ENCODE data around the gene EDN3. TPM values are rescaled to one million over a fixed set of nuclear protein-coding genes. Genes with fewer than 3 reads are reported as not detected.

EDN3 gene, protein sequence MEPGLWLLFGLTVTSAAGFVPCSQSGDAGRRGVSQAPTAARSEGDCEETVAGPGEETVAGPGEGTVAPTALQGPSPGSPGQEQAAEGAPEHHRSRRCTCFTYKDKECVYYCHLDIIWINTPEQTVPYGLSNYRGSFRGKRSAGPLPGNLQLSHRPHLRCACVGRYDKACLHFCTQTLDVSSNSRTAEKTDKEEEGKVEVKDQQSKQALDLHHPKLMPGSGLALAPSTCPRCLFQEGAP
- not detected for total RNA-seq

DNA sequence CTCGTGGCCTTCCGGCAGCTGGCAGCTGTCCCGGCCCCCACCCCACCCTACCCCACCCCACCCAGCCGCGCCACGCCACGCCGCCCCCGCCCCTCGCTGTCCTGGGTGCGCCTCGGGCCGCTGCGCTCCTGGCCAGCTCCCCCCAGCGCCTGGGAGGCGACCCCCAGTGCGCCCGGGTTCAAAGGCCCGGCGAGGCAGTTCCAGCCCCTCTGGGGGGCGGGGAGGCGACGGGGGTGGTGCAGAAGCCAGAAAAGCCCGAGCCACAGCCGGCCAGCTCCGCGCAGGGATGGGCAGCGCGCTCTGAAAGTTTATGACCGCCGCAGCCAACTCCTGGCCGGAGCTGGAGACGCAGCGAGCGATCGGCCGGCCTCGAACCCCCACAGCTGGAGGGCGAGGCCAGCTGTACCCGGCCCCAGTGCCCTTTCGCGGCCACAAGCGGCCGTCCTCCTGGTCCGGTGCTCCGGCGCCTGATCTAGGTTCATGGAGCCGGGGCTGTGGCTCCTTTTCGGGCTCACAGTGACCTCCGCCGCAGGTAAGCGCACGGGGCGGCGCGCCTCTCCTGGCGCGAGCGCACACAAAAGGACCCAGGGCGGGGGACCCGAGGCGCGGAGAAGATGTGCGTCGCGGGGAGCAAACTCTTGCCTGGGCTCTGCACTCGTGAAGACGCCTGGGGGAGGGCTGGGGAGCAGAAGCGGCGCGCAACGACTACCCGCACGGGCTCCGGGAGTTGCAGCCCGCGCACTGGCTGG, at the start of gene EDN3:
Gene EDN3, plus strand, starts transcription at position 279 of the 749 bp plus-strand sequence. Its CDS starts 202 bp downstream, at position 481.
- ChIA-PET POLR2A (no interaction called here), CTCF (no interaction called here)

DNA sequence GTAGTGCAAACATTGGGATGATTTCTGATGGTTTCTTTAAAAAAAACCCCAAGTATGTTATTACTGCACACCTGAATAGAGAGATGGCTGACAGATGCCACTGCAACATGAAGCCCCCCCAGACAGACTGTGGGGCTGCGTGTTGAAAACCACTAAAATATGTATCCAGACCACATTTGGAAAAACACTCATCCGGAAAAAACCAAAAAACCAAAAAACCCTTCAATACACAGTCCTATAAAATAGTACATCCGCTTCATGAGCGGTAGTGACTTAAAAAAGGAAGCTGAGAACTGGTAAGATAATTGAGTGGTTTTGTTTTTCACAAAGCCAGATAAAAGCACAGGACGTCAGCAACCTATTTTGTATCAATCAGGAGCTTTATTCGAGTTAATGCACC, 47.1 kb upstream of the EDN3 start:
- POLR2A ChIA-PET, result interaction anchor here (0.5 to 1.0 kb wide), 3 partner anchors 11 to 601 kb away, joined by 3 to 17 read pairs (median 6); no protein-coding TSS in a partner anchor
- CTCF ChIA-PET, result interaction anchor here (1.1 kb wide), 1 partner anchor 31 kb away, joined by 5 read pairs; no protein-coding TSS in a partner anchor

DNA sequence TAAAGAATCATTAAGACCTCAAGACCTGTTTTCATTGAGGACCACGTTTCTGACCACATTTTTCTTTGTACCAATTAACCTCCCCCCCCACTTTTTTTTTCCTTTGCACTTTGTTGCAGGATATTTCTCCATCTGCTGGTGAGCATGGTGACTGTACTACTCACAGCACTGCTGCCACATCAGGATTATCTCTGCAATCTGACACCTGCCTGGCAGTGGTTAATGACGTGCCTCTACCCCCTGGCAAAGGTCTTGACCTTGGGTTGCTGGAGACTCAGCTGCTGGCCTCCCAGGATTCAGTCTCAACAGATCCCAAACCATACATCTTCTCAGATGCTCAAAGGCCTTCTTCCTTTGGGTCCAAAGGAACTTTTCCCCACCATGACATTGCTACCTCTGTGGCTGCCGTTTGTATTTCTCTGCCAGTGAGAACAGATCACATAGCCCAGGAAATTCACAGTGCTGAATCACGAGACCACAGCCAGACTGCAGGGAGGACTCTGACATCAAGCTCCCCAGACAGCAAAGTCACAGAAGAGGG, 46.6 kb upstream of the EDN3 start:
- POLR2A ChIA-PET, result interaction anchor here (0.5 to 1.0 kb wide), 3 partner anchors 11 to 601 kb away, joined by 3 to 17 read pairs (median 6); no protein-coding TSS in a partner anchor
- CTCF ChIA-PET, result interaction anchor here (0.6 to 1.1 kb wide), 2 partner anchors 32 to 298 kb away, joined by 5 to 7 read pairs; no protein-coding TSS in a partner anchor

DNA sequence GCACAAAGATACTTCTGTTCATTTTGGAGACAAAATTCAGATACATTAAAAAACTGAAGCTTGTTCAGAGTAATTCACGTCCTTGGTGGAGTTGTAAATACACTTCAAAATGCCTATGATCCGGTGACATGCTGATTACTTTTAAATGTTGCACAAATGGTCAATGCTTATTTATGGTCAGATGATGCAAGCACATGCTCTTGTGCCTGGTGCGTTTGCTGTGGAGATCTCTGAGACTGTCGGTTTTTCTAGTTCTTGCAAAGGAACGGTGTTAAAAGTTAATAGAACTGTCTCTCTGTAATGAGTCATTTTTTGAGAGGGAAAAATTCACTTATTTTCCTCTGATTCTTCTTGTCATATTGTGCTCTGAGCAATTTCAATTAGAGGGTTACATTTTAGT, 45.2 kb upstream of the EDN3 start:
- ChIA-PET POLR2A (interaction anchor here (0.6 kb wide), 1 partner anchor 1650 kb away, joined by 4 read pairs; no protein-coding TSS in a partner anchor), CTCF (no interaction called here)

DNA sequence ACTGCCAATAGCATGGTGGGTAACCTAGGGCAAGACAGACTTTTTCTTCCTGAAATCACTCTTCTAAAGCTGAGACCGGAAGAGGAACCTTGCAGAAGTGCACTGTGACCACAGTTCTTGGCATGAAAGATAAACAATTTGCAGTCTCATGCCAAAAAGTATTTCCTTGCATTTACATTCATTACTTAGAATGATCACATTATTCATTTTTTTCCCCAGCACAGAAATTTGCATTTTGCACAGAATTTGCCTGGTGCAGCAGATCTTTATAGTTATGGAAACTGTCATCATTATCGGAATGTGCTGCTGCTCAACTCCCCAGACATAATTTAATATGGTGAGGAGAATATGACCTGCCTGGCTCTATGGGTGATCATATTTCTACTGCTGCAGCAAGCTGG, 42.2 kb upstream of the EDN3 start:
- ChIA-PET POLR2A (no interaction called here), CTCF (interaction anchor here (0.6 kb wide), 1 partner anchor 243 kb away, joined by 3 read pairs; no protein-coding TSS in a partner anchor)

DNA sequence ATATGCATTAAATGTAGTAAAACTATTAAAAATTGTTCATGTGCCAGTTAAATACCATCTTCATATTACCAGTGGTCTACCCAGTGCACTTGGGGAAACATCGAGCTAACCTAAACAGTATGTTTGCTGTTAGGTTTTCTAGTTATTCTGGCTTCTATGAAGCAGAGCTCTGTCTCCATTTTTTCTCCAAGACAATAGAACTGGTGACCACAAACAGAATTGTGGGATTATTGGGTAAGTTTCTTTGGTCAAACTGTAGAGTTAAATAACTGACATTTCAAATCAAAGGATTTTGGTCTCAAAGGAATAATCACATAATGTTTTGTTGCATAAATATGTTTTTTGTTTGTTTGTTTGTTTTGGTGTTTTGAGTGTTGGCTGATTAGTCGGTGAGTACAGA, 40.5 kb upstream of the EDN3 start:
- CTCF ChIA-PET, result no interaction called here
- POLR2A ChIA-PET, result no interaction called here

DNA sequence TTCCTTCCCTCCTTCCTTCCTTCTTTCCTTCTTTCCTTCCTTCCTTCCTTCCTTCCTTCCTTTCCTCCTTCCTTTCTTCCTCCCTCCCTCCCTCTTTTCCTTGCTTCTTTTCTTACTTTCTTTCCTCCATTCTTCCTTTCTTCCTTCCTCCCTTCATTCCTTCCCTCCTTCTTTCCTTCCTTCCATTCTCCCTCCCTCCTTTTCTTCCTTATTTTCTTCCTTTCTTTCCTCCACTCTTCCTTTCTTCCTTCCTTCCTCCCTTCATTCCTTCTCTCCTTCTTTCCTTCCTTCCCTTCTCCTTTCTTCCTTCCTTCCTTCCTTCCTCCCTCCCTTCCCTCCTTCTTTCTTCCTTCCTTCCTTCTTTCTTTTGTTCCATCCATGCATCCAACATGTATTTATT, 35.1 kb upstream of the EDN3 start:
- POLR2A ChIA-PET, result no interaction called here
- CTCF ChIA-PET, result no interaction called here

DNA sequence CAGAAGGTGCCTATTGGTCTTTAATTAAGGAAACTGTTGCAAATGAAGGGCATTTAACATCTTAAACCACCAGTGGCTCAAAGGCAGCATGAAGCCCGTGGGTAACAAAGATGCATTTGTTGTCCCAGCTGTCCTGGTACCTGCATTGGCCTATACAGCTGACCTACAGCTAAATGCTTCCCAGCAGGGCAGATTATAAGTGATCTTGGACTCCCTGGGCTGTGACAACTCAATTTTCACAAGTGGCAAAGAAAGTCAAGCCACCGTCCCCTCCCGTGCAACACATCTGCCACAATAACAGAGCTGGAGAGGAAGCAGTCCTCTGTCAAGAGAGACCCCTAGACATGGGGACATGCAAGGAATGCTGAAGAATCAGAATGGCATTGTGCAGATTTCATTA, 31.5 kb upstream of the EDN3 start:
- ChIA-PET CTCF (interaction anchor here (0.7 kb wide), 2 partner anchors 47 to 135 kb away, joined by 3 to 4 read pairs; no protein-coding TSS in a partner anchor), POLR2A (interaction anchor here (0.6 kb wide), 1 partner anchor 237 kb away, joined by 5 read pairs; the partner anchor contains the start of gene ATP5F1E)

DNA sequence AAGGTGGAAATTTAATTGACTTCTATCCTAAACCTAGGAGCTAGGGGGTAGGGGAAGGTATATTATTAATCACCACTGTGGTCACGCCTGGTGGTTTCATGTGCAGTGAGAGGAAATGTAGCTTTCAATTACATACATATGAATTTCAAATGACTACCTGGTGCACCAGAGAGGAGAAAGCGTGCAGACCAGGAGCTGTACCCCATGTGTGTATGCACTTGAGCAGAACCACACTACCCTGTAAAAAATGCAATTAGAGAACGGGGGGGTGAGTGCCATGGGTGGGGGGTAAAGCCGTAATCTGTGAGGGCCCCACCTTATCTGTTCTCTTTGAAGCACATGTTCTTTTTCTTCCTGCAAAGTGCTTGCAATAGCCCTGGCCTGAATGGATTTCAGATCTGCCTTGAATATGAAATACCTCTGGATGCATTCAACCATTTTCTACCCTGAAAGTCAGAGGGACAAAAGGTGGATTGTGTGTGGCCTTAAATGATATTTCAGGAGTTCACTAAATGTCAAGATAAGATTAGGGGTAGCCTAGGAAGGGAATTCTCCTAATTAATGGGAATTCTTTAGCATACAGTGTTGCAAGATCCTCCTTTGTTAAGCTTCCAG, 30.9 kb upstream of the EDN3 start:
- CTCF ChIA-PET, result interaction anchor here (0.7 to 1.2 kb wide), 3 partner anchors 21 to 135 kb away, joined by 3 to 4 read pairs (median 3); no protein-coding TSS in a partner anchor
- POLR2A ChIA-PET, result interaction anchor here (0.6 kb wide), 1 partner anchor 237 kb away, joined by 5 read pairs; the partner anchor contains the start of gene ATP5F1E

DNA sequence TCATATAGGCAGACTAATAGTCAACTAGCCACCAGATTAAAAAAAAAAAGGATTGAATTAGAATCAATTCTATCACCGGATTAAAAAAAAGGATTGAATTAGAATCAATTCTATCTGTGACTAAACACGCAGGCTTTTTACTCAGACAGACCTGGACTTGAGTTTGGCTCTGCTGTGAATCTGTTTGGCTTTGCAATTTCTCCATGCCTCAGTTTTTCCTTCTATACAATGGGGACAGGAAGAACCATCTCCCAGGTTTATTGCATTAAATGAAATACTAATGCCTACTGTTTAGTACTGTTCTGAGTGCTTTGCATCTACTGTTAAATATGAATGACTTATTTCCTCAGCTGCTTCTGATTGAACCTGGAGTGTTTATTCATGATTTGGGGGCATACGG, 30.0 kb upstream of the EDN3 start:
- CTCF ChIA-PET, result interaction anchor here (1.2 kb wide), 1 partner anchor 20 kb away, joined by 3 read pairs; no protein-coding TSS in a partner anchor
- POLR2A ChIA-PET, result interaction anchor here (0.6 kb wide), 1 partner anchor 106 kb away, joined by 4 read pairs; no protein-coding TSS in a partner anchor

DNA sequence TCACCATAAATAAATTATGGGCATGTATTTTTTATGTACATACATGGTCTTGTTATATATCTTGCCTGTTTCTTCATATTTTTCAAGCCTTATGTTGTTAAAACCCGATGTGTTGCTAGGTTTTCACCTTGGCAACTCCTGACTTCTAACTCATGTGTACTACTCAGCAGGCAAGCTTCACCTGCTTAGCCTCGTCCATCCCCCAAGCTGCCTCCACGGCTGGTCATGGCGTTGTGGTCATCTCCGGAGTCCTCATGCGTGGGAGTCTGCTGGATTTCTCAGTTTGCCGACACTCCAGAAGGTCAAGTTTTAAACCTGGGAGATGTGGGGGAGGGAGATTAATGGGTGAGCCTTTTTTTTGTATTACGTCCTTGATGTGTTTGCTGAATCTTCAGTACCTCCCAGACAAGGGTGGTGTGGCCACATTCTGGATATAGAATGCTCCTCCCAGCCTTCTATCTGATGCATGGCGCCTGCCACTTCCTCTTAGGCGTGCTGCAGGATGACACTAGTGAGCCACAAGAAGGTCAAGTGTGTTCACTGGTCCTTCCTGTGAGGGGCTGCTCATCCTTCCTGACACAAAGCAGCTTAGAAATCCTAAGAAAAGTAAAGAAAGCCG, 26.6 kb upstream of the EDN3 start:
- POLR2A ChIA-PET, result no interaction called here
- CTCF ChIA-PET, result interaction anchor here (1.0 kb wide), 1 partner anchor 130 kb away, joined by 3 read pairs; no protein-coding TSS in a partner anchor

DNA sequence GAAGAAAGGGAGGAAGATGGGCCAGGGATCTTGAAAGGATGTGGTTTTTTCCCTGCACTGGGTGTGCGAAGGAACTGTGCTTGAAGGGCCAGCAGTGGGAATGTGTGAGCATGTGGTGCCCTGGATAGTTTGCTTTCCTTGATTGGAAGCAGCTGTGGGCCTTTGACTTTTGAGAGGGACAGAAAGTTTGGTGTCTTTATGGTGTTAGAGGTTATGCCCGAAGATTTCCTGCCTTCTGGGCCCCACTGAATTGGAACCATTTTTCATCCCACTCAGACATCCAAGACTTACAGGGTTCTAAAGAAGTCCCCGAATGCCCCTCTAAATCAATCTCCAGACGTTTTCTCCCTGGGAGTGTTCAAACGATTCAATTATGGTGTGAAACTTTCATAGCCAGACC, 23.5 kb upstream of the EDN3 start:
- ChIA-PET CTCF (no interaction called here), POLR2A (no interaction called here)

DNA sequence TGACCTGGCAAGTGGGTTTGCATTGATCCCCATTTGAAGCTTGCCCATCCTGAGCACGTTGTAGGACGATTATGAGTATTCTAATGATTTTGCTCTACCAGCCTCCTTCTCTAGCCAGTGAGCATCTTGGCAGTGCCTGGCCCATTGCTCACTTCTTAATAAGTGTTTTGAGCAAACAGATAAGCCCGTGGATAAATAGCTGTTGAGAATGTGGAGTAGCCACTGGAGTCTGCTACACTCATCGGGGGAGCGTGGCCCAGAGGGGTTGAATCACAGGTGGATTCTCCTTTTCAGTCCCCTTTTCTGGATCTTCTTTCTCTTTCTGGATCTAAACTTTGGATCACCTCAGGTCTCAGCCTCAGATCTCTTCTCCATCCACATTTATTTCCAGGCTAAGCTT, 15.9 kb upstream of the EDN3 start:
- ChIA-PET CTCF (no interaction called here), POLR2A (no interaction called here)

DNA sequence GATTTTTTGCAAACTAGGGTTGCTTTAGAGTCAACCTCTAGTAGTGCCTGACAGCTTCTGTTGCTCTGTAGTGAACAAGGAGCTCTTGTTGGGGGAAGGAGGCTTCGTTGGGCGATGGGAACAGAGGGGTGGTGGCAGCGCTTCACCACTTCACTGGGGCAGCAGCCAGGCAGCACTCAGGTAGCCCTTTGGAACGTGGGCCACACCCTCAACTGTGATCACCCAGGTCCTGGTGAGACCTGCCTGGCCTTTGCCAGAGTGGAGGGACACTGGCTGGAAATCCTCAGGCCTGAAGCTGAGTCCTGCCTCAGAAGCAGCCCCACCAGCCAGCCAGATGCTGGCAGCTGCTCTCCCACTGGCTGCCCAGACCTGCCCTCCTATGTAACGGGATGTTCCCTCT, 10.4 kb upstream of the EDN3 start:
- POLR2A ChIA-PET, result no interaction called here
- CTCF ChIA-PET, result interaction anchor here (1.0 kb wide), 1 partner anchor 20 kb away, joined by 3 read pairs; no protein-coding TSS in a partner anchor

DNA sequence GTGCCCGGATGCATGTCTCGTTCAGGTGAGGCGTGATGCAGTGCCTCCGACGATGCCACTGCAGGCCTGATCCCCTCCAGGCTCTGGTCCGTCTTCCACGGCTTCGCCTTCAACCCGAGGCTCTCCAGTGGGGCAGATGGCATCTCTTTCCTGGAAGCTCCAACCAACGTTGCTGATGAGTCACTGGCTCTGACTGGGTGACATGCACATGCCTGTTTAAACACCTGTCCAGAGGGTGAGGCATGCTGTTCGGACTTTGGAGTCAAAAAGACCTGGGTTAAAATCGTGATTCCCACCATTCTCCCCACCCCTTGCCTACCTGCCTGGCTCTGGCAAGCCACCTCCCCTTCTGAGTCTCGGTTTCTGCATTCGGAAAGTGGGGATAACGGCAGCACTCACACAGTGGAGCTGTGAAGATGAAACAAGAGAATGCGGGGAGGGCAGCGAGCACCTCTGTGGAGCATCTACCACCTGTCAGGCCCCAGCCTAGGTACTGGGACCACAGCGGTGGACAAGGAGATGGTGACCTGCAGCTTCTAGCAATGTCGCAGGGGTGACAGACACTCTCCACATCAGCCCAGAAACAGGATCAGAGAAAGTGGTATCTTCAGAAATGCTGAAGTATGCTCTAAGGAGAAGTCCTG, 8.5 kb upstream of the EDN3 start:
- POLR2A ChIA-PET, result no interaction called here
- CTCF ChIA-PET, result no interaction called here

DNA sequence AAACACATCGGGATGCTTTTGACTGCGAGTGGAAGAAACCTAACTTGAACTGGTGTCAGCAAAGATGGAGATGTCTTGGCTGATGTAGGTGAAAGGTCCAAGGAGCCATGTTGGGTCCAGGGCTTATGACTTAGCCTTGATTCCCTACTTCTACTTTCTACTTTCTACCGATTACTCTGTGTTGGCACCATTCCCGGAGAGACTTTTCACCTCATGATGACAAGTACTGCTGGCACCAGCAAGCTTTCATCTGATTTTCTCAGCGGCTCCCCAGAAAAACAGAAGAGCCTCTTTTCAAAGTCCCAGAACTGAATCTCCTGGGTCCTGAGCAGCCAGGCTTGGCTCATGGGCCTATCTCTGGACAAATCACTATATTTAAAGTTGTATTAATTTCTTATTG, 4.9 kb upstream of the EDN3 start:
- POLR2A ChIA-PET, result no interaction called here
- CTCF ChIA-PET, result no interaction called here

DNA sequence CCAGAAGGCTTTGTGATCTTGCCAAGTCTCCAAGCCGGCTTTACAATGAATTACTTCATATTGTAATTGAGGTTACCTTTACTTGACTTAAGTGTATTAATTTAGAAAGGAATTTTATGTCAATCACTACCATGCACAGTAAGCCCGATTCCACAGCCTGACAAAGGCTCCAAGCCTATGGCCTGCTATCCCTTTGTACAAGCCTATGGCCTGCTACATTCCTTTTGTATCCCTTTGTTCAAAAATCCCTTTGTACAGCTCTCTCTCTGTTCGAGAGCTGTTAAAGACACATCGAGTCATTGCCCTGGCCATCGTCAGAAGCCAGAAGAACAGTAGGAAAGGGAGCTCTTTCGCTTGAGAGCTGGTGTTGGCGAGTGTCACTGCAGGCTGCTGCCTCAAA, 2.7 kb upstream of the EDN3 start:
- ChIA-PET POLR2A (no interaction called here), CTCF (no interaction called here)

DNA sequence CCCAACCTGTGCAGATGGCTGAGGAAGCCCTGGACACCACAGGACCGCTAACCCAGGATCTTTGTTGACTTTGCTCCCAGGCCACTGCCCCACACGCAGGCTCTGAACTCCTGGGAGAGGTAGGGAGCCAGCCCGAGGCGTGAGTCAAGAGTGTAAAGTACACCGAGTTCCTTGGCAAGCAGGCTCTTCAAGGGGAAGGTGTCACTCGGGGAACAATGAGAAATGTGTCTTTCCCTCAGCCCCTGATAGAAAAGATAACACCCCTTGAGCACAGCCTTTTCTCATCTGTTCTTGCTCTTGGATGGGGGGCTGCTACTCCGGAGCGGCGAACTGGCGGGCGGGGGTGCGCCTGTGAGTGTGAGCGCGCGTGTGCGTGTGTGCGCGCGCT, 472 bp upstream of the EDN3 start:
- ChIA-PET CTCF (no interaction called here), POLR2A (no interaction called here)

DNA sequence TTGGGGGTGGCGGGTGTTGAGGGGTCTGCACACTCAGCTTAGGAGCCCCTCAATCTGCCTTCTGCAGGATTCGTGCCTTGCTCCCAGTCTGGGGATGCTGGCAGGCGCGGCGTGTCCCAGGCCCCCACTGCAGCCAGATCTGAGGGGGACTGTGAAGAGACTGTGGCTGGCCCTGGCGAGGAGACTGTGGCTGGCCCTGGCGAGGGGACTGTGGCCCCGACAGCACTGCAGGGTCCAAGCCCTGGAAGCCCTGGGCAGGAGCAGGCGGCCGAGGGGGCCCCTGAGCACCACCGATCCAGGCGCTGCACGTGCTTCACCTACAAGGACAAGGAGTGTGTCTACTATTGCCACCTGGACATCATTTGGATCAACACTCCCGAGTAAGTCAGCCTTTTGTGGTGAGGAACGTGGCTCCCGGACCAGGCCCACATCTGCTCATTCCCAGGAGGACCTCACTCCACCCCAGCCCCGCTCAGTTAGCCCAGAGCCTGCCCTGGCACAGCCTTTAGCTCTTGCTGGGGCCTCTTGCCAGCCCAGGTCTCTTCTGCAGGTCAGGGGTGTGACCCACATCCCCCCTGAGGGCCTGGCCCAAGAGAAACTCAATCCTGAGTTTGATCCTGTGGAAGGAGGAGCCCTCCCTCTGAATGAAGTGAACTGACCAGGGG, 1.1 kb downstream of the EDN3 start:
- ChIA-PET POLR2A (no interaction called here), CTCF (no interaction called here)
